ENCODE data around the gene HDAC5. TPM values are rescaled to one million over a fixed set of nuclear protein-coding genes. Genes with fewer than 3 reads are reported as not detected.

Gene HDAC5
- total RNA-seq, 1 donor from 2014 or later: 18.4 TPM

DNA sequence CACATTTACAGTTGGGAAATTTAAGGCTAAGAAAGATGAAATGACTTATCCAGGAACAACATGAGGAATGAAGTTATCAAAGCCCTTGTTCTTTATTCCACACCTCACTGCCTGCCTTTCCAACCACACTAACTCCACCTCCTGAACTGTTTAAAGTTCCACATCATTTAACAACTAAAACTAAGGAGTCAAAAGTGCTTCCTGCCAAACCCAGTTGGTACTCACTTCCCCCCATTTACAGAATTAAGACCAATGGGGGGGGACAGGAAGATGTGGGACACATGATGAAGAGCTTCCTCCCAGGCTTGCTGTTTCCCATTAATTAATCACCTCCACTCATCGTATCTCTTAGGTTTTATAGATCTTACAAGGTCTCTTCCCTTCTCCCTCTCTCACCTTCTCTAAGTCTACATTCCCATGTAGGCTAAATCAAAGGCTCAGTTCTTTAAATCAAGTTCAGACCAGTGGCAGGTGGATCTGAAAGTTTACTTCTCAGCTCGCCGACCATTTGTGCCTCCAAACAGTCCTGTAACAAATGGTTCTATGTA lies 89.5 kb downstream of the HDAC5 start:
- Histone ChIP-seq H3K36me3 (ENCODE audit: control insufficient read depth, insufficient read depth, low read length) (peaks cover 20% of the 10 kb centered on the region), H3K4me3 (ENCODE audit: low read depth, low read length) (no peak overlapping the region), H3K27me3 (ENCODE audit: control insufficient read depth, insufficient read depth, low read length) (no peaks in the 10 kb centered on the region)
- no peak for DNase-seq (ENCODE audit: low read depth)
- TF ChIP-seq, protein P1, sequence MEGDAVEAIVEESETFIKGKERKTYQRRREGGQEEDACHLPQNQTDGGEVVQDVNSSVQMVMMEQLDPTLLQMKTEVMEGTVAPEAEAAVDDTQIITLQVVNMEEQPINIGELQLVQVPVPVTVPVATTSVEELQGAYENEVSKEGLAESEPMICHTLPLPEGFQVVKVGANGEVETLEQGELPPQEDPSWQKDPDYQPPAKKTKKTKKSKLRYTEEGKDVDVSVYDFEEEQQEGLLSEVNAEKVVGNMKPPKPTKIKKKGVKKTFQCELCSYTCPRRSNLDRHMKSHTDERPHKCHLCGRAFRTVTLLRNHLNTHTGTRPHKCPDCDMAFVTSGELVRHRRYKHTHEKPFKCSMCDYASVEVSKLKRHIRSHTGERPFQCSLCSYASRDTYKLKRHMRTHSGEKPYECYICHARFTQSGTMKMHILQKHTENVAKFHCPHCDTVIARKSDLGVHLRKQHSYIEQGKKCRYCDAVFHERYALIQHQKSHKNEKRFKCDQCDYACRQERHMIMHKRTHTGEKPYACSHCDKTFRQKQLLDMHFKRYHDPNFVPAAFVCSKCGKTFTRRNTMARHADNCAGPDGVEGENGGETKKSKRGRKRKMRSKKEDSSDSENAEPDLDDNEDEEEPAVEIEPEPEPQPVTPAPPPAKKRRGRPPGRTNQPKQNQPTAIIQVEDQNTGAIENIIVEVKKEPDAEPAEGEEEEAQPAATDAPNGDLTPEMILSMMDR (IDR thresholded peaks at IDR 0.05; ENCODE audit: insufficient read depth, low read length, severe bottlenecking): no peak
- no peak for FAIRE-seq

DNA sequence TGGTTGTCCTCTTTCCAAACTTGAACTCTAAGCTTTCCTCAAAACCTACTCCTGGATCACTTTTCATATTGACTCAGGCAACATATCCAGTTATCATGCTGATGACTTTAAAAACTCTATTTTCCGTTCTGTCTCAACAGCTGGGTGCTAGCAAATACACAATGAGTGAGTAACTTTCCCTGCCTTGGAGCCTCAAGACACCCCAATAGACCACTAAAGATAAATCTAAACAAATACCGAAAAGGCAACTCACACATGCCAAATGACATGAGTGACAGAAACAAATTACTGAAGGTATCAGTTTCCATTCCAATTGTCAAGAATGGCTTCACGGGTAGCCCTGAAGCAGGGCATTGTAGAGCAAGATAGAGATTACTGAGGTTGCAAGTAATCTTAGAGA lies 93.0 kb downstream of the HDAC5 start:
- H3K27me3 ChIP-seq (ENCODE audit: control insufficient read depth, insufficient read depth, low read length): no peaks in the 10 kb centered on the region
- no peak for DNase-seq (ENCODE audit: low read depth)
- TF ChIP-seq, protein P1 (IDR thresholded peaks at IDR 0.05; ENCODE audit: insufficient read depth, low read length, severe bottlenecking): no peak
- no peak for FAIRE-seq
- peaks cover 13% of the 10 kb centered on the region for H3K36me3 ChIP-seq (ENCODE audit: control insufficient read depth, insufficient read depth, low read length)
- H3K4me3 ChIP-seq (ENCODE audit: low read depth, low read length): no peak overlapping the region

DNA sequence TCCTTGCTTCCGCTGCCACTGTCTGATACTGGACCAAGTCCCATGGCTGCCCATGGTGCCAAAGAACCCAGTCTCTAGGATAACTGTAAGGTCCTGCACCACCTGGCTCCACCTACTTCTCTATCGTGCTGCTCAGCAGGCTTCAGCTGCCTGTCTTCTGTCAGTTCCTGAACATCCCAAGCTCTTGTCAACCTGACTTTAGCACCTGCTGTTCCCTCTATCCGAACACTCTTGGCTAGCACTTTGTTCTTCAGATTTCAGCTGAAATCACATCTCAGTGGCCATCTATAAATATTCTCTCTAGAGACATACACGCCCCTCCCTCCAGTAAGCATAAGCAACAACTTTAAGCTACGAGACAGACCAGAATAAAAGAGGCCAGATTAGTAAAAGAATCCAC lies 93.7 kb downstream of the HDAC5 start:
- no peak for DNase-seq (ENCODE audit: low read depth)
- H3K4me3 ChIP-seq (ENCODE audit: low read depth, low read length): no peak overlapping the region
- no peak for FAIRE-seq
- H3K36me3 ChIP-seq (ENCODE audit: control insufficient read depth, insufficient read depth, low read length): peaks cover 14% of the 10 kb centered on the region
- TF ChIP-seq, protein P1 (IDR thresholded peaks at IDR 0.05; ENCODE audit: insufficient read depth, low read length, severe bottlenecking): no peak
- no peaks in the 10 kb centered on the region for H3K27me3 ChIP-seq (ENCODE audit: control insufficient read depth, insufficient read depth, low read length)

Other genes starting within 250 kb of the HDAC5 start
- 0.13 and 0.26 TPM in 2 replicates for gene MPP2, start 216.1 kb downstream of the HDAC5 start, total RNA-seq
- not detected in 2 replicates for gene PPY, start 181.2 kb downstream of the HDAC5 start, total RNA-seq
- 0.26 and 0.79 TPM in 2 replicates for gene PYY, start 169.7 kb downstream of the HDAC5 start, total RNA-seq
- 17.8 and 25.3 TPM in 2 replicates for gene NAGS, start 119.0 kb downstream of the HDAC5 start, total RNA-seq
- gene TMEM101, start 108.7 kb downstream of the HDAC5 start, total RNA-seq: 64.3 and 85.6 TPM in 2 replicates
- gene LSM12, start 57.0 kb downstream of the HDAC5 start, total RNA-seq: 18.9 and 20.3 TPM in 2 replicates
- gene G6PC3, start 52.9 kb downstream of the HDAC5 start, total RNA-seq: 7.6 and 9.2 TPM in 2 replicates
- 0.26 and 0.64 TPM in 2 replicates for gene HROB, start 18.3 kb upstream of the HDAC5 start, total RNA-seq
- gene ASB16, start 47.1 kb upstream of the HDAC5 start, total RNA-seq: not detected in 2 replicates
- gene TMUB2, start 63.3 kb upstream of the HDAC5 start, total RNA-seq: 20.3 and 25.6 TPM in 2 replicates
- 32.4 and 46.3 TPM in 2 replicates for gene ATXN7L3, start 76.2 kb upstream of the HDAC5 start, total RNA-seq
- gene UBTF, start 96.0 kb upstream of the HDAC5 start, total RNA-seq: 22.9 and 36.1 TPM in 2 replicates
- gene SLC4A1, start 144.5 kb upstream of the HDAC5 start, total RNA-seq: not detected in 2 replicates
- gene RUNDC3A, start 185.0 kb upstream of the HDAC5 start, total RNA-seq: 0.26 and 3.1 TPM in 2 replicates
- 83.7 and 113 TPM in 2 replicates for gene SLC25A39, start 201.2 kb upstream of the HDAC5 start, total RNA-seq
- gene GRN, start 221.7 kb upstream of the HDAC5 start, total RNA-seq: 200 and 513 TPM in 2 replicates
- 0.53 and 0.90 TPM in 2 replicates for gene FAM171A2, start 240.2 kb upstream of the HDAC5 start, total RNA-seq